ENCODE measurements around the gene SAMD14. TPM values are rescaled to one million over a fixed set of nuclear protein-coding genes. Genes with fewer than 3 reads are reported as not detected.
"Not testable (repeated sequence)": the region's sequence is repeated elsewhere in the genome, so short reads cannot be mapped to it uniquely, and the experiment has no call there.

SAMD14 gene
- total and polyA plus RNA-seq, 4 donors = 13.2 to 91.6 (median 47.0) TPM

GRCh38 chr17:50070908-50071680, 58.9 kb downstream of the SAMD14 start:
- no peak overlapping the region for H3K27ac ChIP-seq (ENCODE audit: low read depth, low read length)
- peaks cover 37% of the 10 kb centered on the region for H3K36me3 ChIP-seq (ENCODE audit: control insufficient read depth, insufficient read depth, low read length)
- H3K9me3 ChIP-seq (ENCODE audit: control insufficient read depth, insufficient read depth, low read length) = no peaks in the 10 kb centered on the region
- no peaks in the 10 kb centered on the region for H3K4me1 ChIP-seq (ENCODE audit: control insufficient read depth, insufficient read depth, low read length)
- no peak overlapping the region for H3K4me3 ChIP-seq (ENCODE audit: low read depth, low read length)
- H3K27me3 ChIP-seq (ENCODE audit: control insufficient read depth, insufficient read depth, low read length) = no peaks in the 10 kb centered on the region
- WGBS (ENCODE audit: insufficient coverage) = 87% methylated on average over 15 of the region's 16 CpGs
- no peak for DNase-seq (ENCODE audit: low read depth in 4 of 6, low spot score in 6 of 6)

DNA sequence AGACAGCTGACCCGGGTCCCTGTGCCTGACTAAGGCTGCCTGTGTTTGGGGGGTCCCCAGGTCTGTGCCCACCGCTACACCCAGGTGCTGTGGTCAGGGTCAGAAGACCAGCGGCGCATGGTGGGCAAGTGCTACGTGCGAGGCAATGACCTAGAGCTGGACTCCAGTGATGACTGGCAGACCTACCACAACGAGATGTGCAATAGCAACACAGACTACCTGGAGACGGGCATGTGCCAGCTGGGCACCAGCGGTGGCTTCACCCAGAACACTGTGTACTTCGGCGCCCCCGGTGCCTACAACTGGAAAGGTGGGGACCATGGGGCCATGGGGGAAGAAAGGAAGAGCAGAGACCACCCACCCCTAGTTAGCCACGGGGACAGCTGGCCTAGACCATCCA, 62.0 kb downstream of the SAMD14 start:
- DNase-seq (ENCODE audit: low read depth in 4 of 6, low spot score in 6 of 6) = no peak
- Histone ChIP-seq H3K4me3 (ENCODE audit: low read depth, low read length) (no peak overlapping the region), H3K9me3 (ENCODE audit: control insufficient read depth, insufficient read depth, low read length) (no peaks in the 10 kb centered on the region), H3K27me3 (ENCODE audit: control insufficient read depth, insufficient read depth, low read length) (no peaks in the 10 kb centered on the region), H3K27ac (ENCODE audit: low read depth, low read length) (no peak overlapping the region), H3K4me1 (ENCODE audit: control insufficient read depth, insufficient read depth, low read length) (no peaks in the 10 kb centered on the region), H3K36me3 (ENCODE audit: control insufficient read depth, insufficient read depth, low read length) (peaks cover 31% of the 10 kb centered on the region)
- WGBS (ENCODE audit: insufficient coverage) = 92% methylated on average over 7 of the region's 13 CpGs

GRCh38 chr17:50066995-50067394, 63.0 kb downstream of the SAMD14 start:
- Histone ChIP-seq H3K36me3 (ENCODE audit: control insufficient read depth, insufficient read depth, low read length) (peaks cover 33% of the 10 kb centered on the region), H3K4me3 (ENCODE audit: low read depth, low read length) (no peak overlapping the region), H3K9me3 (ENCODE audit: control insufficient read depth, insufficient read depth, low read length) (no peaks in the 10 kb centered on the region), H3K27ac (ENCODE audit: low read depth, low read length) (no peak overlapping the region), H3K4me1 (ENCODE audit: control insufficient read depth, insufficient read depth, low read length) (peaks cover 8% of the 10 kb centered on the region), H3K27me3 (ENCODE audit: control insufficient read depth, insufficient read depth, low read length) (no peaks in the 10 kb centered on the region)
- WGBS (ENCODE audit: insufficient coverage) = 100% methylated on average over 2 of the region's 2 CpGs
- DNase-seq (ENCODE audit: low read depth in 4 of 6, low spot score in 6 of 6) = no peak

- 88% methylated on average over 2 of the region's 3 CpGs for WGBS (ENCODE audit: insufficient coverage)
- H3K9me3 ChIP-seq (ENCODE audit: control insufficient read depth, insufficient read depth, low read length) = no peaks in the 10 kb centered on the region
- H3K27ac ChIP-seq (ENCODE audit: low read depth, low read length) = no peak overlapping the region
- H3K4me3 ChIP-seq (ENCODE audit: low read depth, low read length) = no peak overlapping the region
- H3K4me1 ChIP-seq (ENCODE audit: control insufficient read depth, insufficient read depth, low read length) = peaks cover 24% of the 10 kb centered on the region
- DNase-seq (ENCODE audit: low read depth in 4 of 6, low spot score in 6 of 6) = no peak
- H3K36me3 ChIP-seq (ENCODE audit: control insufficient read depth, insufficient read depth, low read length) = peaks cover 23% of the 10 kb centered on the region
- no peaks in the 10 kb centered on the region for H3K27me3 ChIP-seq (ENCODE audit: control insufficient read depth, insufficient read depth, low read length)
Observed at GRCh38 chr17:50065056-50065455, 64.9 kb downstream of the SAMD14 start.

- Histone ChIP-seq H3K27ac (ENCODE audit: low read depth, low read length) (no peak overlapping the region), H3K36me3 (ENCODE audit: control insufficient read depth, insufficient read depth, low read length) (peaks cover 23% of the 10 kb centered on the region), H3K9me3 (ENCODE audit: control insufficient read depth, insufficient read depth, low read length) (no peaks in the 10 kb centered on the region), H3K4me3 (ENCODE audit: low read depth, low read length) (no peak overlapping the region), H3K4me1 (ENCODE audit: control insufficient read depth, insufficient read depth, low read length) (peaks cover 26% of the 10 kb centered on the region), H3K27me3 (ENCODE audit: control insufficient read depth, insufficient read depth, low read length) (no peaks in the 10 kb centered on the region)
- WGBS (ENCODE audit: insufficient coverage) = 74% methylated on average over 13 of the region's 20 CpGs
- no peak for DNase-seq (ENCODE audit: low read depth in 4 of 6, low spot score in 6 of 6)
Observed at GRCh38 chr17:50064253-50065001, 65.5 kb downstream of the SAMD14 start.

DNA sequence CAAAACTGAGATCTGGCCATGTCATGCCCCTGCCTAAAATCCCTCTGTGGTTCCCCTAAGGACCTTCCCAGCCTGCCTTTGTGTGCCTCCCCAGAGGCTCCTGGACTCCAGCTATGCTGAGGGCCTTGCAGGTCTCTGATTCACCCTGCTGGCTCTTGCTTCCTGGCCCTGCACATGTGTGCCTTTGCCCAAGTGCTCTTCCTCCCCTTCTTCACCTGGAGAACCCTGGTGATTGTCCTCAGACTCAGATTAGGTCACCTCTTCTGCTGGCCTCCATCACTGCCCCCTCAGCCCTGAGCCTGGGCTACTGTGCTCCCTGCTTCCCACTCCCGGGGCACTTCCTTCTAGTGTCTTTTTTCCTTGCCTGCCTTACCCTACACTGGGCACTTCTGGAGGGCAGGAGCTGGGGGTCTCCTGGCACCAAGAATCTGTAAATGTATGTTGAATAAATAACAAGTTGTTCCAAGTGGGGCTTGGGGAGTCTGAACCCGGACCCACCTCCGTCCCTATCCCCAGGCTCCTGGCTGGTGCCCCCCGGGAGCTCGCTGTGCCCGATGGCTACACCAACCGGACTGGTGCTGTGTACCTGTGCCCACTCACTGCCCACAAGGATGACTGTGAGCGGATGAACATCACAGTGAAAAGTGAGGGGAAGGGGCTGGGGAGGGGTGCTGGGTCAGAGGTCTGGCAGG, 66.3 kb downstream of the SAMD14 start:
- peaks cover 31% of the 10 kb centered on the region for H3K4me1 ChIP-seq (ENCODE audit: control insufficient read depth, insufficient read depth, low read length)
- no peak overlapping the region for H3K4me3 ChIP-seq (ENCODE audit: low read depth, low read length)
- 100% methylated on average over 6 of the region's 8 CpGs for WGBS (ENCODE audit: insufficient coverage)
- no peaks in the 10 kb centered on the region for H3K9me3 ChIP-seq (ENCODE audit: control insufficient read depth, insufficient read depth, low read length)
- DNase-seq (ENCODE audit: low read depth in 4 of 6, low spot score in 6 of 6) = no peak
- no peak overlapping the region for H3K27ac ChIP-seq (ENCODE audit: low read depth, low read length)
- H3K27me3 ChIP-seq (ENCODE audit: control insufficient read depth, insufficient read depth, low read length) = no peaks in the 10 kb centered on the region
- H3K36me3 ChIP-seq (ENCODE audit: control insufficient read depth, insufficient read depth, low read length) = peaks cover 23% of the 10 kb centered on the region

- DNase-seq (ENCODE audit: low read depth in 4 of 6, low spot score in 6 of 6) = peak in 1 of 6 donors; percentile 27
- 71% methylated on average over 8 of the region's 10 CpGs for WGBS (ENCODE audit: insufficient coverage)
Observed at GRCh38 chr17:50062293-50063243, 67.4 kb downstream of the SAMD14 start.

GRCh38 chr17:50061713-50062045, 68.3 kb downstream of the SAMD14 start:
- H3K9me3 ChIP-seq (ENCODE audit: control insufficient read depth, insufficient read depth, low read length); H3K27me3 ChIP-seq (ENCODE audit: control insufficient read depth, insufficient read depth, low read length); H3K4me3 ChIP-seq (ENCODE audit: low read depth, low read length); DNase-seq (ENCODE audit: low read depth in 4 of 6, low spot score in 6 of 6); H3K27ac ChIP-seq (ENCODE audit: low read depth, low read length): not testable (repeated sequence)
- peaks cover 46% of the 10 kb centered on the region for H3K4me1 ChIP-seq (ENCODE audit: control insufficient read depth, insufficient read depth, low read length)
- H3K36me3 ChIP-seq (ENCODE audit: control insufficient read depth, insufficient read depth, low read length) = peaks cover 18% of the 10 kb centered on the region
- 94% methylated on average over 8 of the region's 10 CpGs for WGBS (ENCODE audit: insufficient coverage)

More at GRCh38 chr17:50062293-50063243, 67.4 kb downstream of the SAMD14 start:
- peaks cover 18% of the 10 kb centered on the region for H3K36me3 ChIP-seq (ENCODE audit: control insufficient read depth, insufficient read depth, low read length)
- no peak overlapping the region for H3K27ac ChIP-seq (ENCODE audit: low read depth, low read length)
- H3K4me1 ChIP-seq (ENCODE audit: control insufficient read depth, insufficient read depth, low read length) = peaks cover 38% of the 10 kb centered on the region
- no peak overlapping the region for H3K4me3 ChIP-seq (ENCODE audit: low read depth, low read length)
- no peaks in the 10 kb centered on the region for H3K9me3 ChIP-seq (ENCODE audit: control insufficient read depth, insufficient read depth, low read length)
- H3K27me3 ChIP-seq (ENCODE audit: control insufficient read depth, insufficient read depth, low read length) = no peaks in the 10 kb centered on the region

All from spinal cord (tissue), 10 donors.